ENCODE measurements around the gene TFPI.

TFPI gene

DNA sequence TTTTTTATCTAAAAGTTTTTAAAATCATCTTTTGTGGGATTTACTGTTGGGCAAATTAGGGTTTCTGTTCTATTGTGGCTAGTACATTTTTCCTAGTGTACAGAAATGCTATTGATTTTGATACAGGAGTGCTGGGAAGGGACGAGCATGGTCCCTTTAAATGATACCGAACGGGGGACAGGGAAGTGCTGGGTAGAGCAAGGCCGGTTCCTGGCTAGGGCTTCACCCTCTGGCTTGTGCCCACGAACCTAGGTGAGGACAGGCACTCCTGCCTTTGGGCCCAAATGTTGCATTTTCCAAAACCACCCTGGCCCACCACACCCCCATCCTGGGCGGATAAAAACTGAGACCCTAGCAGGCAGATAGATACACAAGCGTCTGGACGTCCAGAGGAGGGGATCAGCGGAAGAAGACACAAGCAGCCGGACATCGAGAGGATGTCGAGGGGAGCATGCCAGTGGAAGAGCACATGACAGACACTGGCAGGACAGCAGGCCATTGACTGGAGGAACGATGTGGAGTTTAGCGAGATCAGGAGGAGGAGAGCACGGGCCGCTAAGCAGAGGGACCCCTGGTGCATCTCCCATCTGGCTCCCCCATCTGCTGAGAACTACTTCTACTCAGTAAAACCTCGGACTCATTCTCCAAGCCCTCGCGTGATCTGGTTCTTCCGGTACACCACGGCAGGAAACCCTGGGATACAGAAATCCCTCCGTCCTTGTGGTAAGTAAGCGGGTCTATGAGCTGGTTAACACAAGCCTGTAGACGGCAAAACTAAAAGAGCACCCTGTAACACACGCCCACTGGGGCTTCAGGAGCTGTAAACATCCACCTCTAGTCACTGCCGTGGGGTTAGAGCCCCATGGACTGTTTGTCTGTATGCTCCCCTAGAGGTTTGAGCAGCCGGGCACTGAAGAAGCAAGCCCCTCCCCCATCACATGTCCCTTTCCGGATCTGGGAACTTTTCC, 92.7 kb downstream of the TFPI start:
- no peak for DNase-seq

DNA sequence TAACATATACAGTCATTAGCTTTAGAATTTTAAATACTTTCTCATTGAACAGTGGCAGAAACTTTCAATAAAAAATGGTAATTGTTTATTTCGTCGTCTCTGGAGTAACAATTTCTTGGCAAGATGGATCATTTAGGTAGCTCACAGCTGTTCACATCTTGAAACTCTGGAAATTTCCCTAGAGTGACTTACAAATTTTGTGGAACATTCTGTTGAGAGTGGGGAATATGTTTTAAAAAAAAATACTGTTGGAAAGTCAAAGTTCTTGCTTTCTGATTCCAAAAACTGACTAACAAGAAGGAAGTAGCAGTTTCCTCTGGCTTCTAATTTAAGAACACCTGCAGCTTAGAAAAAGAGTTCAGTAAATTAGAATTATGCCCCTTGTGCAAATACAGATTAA, 95.0 kb downstream of the TFPI start:
- DNase-seq: no peak

DNA sequence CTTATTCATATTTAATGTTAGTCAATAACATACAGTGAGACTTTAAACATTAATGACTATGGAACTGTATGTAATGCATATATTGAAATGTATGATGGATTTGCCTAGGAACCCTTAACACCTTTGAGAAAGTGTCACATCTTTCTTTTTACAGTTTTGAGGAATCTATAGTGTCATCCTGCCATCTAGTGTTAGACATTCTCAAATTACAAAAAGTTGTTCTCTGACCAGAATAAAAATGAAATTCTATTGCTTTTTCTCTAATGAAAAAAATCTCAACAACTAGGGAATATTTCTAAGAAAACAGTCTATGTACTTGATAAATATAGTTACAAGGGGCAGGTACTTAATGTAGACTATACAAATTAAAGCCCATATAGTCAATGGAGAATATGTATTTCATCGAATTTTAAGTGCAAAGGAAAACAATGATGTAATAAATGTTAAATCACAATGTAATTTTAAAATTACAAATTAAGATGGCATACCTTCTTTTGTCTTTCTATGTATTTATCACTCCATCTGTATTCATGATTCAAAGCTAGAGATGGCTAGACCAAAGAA, 101.1 kb downstream of the TFPI start:
- peak in 1 of 2 experiments; percentile 35 for DNase-seq

GRCh38 chr2:187451510-187451909, 102.7 kb downstream of the TFPI start:
- DNase-seq: no peak

DNA sequence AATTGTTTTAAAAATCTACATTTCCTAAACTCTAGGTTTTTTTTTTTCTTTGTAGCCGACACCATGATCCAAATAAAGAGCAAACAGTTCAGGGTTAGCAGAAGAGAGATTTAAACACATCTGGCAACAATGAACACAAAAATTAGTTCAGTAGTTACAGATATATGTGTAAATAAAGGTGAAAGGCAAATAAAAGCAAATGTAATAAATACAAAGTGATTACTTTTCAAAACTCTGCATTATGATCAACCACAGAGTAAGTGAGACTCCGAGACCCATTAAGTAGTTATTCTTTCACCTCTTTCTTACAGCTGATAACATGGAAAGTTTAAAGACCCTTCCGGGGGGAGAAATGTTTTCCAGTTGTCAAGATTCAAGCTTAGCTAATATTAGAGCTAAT, 106.9 kb downstream of the TFPI start:
- DNase-seq: no peak

GRCh38 chr2:187446711-187447110, 107.5 kb downstream of the TFPI start:
- DNase-seq: no peak

DNA sequence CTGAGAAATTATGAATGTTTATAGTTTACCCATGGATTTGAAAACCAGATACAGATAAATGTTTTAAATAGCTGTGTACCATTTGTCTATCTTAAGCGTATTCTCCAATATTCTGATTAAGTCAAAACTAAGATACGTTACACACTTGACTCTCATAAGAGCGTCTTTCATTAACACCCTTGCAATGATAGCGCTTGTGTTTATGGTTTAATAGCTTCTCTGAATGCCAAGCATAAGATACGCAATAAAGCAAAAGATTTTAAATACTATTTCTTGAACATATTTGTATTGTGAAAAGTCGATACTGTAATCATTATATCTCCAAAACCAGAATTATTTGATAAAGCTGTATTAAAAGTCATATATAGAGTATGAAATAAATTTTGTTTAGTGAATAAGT, 109.2 kb downstream of the TFPI start:
- no peak for DNase-seq

- no peak for DNase-seq
These were observed 111.5 kb downstream of the TFPI start for GRCh38 chr2:187442778-187443177.

DNA sequence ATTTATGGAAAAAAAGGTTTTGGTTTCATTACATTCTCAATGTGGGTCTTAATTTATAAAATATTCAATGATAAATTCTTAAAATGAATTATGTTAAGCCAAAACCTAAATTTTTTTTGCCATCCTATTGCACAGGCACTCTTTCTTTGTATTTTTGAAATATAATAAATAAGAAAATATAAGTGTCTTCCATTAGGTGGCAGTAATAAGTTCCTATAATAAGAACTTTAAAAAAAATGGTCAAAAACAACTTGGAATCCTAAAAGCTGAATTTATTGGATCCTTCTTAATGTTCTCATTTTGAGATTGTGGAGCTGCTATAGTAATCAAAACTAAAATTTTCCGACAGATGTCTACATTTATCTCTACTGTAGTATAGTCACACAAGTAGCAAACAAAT, 111.9 kb downstream of the TFPI start:
- DNase-seq: peak in 1 of 2 experiments; percentile 9

- no peak for DNase-seq
These were observed 114.0 kb downstream of the TFPI start for GRCh38 chr2:187440101-187440675.

- DNase-seq: no peak
These were observed 115.8 kb downstream of the TFPI start for GRCh38 chr2:187438455-187438854.

DNA sequence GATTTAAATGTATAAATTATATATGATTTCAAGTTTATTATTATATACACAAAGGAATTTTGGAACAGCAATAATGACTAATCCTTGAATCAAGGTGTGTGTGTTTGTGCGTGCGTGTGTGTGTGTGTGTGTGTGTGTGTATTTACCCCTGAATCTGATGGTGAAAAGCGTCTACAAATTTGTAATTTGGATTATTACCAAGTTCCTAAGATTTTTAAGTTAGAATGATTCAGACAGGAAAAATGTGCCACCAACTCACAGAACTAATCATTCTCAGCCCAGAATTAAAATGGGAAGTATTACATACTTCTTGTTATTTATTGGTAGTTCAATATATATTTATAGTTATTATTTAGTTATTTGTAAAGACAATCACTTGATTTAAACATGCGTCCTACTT, 118.5 kb downstream of the TFPI start:
- DNase-seq: no peak

DNA sequence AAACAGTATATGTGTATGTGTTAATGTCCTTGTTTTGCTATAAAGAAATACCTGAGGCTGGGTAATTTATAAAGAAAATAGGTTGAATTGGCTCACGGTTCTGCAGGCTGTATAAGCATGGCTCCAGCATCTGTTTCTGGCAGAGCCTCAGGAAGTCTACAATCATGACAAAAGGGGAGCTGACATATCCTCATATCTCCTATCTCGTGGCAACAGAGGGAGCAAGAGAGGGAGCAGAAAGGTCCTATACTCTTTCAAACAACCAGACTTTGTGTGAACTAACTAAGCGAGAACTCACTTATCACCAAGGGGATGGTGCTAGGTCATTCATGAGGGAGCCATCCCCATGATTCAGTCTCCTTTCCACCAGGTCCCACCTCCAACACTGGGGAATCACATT, 119.2 kb downstream of the TFPI start:
- DNase-seq: no peak

GRCh38 chr2:187434342-187434785, 119.9 kb downstream of the TFPI start:
- no peak for DNase-seq

DNA sequence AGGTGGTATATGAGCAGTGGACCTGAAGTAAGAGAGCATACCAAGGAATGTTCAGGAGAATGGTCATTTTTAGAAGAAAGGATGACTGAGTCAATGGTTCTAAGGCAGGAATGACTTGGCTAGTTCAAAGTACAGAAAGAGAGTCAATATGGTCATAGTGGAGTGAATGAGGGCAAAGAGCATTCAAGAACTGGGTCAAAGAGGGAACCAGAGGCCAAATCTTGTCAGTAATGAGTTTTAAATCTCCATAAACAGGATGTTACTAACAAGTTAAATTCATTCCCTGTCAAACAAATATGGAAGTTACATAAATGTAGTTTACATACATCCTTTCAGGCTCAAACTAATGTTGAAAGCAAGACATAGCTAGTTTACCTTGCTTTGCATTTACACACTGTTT, 122.3 kb downstream of the TFPI start:
- DNase-seq: no peak

- DNase-seq: peak; percentile 11 to 53
These were observed 124.2 kb downstream of the TFPI start for GRCh38 chr2:187429989-187430388.

DNA sequence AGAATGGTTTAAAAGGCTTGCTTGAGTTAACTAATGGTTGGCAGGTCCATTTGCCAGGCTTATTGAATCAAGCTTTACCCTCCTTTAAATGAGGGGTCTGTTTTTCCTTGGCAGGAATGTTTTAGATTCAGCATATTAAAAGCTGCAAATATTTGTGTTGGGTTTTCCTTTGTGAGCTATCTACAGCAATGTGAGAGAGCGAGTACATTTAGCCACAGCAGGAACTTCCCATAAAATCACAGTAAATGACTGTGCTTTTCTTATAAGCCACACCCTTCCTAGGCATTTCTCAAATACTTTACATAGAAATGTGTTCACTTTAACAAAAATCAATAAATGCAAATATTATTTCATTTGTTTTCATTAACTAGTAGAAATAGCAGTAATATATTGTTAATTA, 130.1 kb downstream of the TFPI start:
- DNase-seq: no peak

- DNase-seq: no peak
These were observed 132.0 kb downstream of the TFPI start for GRCh38 chr2:187422282-187422681.

DNA sequence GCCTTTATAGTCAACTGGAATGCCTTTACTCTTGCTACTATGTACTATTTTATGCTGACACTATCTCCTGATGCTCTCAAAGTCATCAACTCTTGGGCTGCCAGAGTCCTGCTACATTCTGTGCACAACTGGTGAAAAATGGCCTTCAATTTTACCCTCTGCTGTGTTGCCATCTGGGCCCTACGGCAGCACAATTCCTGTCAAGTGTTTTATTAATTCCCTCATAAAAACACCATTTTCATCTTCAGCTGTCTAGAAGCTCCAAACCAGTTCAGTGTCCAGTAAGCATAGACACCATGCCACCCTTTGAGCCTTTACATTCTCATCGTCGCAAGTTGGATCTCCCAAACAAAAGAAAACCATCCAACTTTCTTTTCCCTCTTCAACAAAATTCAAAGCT, 132.7 kb downstream of the TFPI start:
- no peak for DNase-seq

GRCh38 chr2:187419808-187420207, 134.4 kb downstream of the TFPI start:
- DNase-seq: no peak

DNA sequence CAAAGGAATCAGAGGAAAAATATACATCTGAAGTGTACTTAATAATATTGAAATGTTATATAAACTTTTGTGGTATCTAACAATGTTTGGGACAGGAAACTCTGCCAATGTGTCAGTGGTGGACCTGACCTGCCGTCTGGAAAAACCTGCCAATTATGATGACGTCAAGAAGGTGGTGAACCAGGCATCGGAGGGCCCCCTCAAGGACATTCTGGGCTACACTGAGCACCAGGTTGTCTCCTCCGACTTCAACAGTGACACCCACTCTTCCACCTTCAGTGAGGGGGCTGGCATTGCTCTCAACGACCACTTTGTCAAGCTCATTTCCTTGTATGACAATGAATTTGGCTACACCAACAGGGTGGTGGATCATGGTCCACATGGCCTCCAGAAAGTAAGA, 138.8 kb downstream of the TFPI start:
- DNase-seq: no peak
